HepG2 (cell line): ENCODE results near the gene TMCC2. TPM values are rescaled to one million over a fixed set of nuclear protein-coding genes. Genes with fewer than 3 reads are reported as not detected.

Experiments used
- FOXM1 ChIP-seq: sonication (generic); formaldehyde crosslinking; IDR thresholded peaks from 2 replicates; pipeline ENCODE4 v1.5.0; 2020; ENCODE audit warnings: missing genetic modification reagents
- HDAC6 ChIP-seq: fragments of 200-600 bp; sonication (generic); IDR thresholded peaks from 2 replicates; pipeline ENCODE4 v1.7.0; 2017; ENCODE audit warnings: mild to moderate bottlenecking, antibody characterized with exemption, low read length, low read depth
- MED13 ChIP-seq: sonication (generic); formaldehyde crosslinking; IDR thresholded peaks from 2 replicates; pipeline ENCODE4 v1.5.0; 2020; ENCODE audit warnings: missing genetic modification reagents
- NFE2 ChIP-seq: sonication (generic); formaldehyde crosslinking; IDR thresholded peaks from 2 replicates; pipeline ENCODE4 v1.4.0; 2020; ENCODE audit warnings: missing genetic modification reagents
- POGZ ChIP-seq: sonication (generic); formaldehyde crosslinking; IDR thresholded peaks from 2 replicates; pipeline ENCODE4 v1.4.0; 2020; ENCODE audit warnings: mild to moderate bottlenecking, missing genetic modification reagents
- POLR2AphosphoS2 ChIP-seq: IDR thresholded peaks from 2 replicates; pipeline ENCODE4 v1.6.1; 2011; ENCODE audit warnings: low read depth, low read length, improper control_type of control experiment
- RAD51 ChIP-seq: fragments of 450-650 bp; IDR thresholded peaks from 2 replicates; pipeline ENCODE4 v1.6.1; 2016; ENCODE audit warnings: borderline replicate concordance
- RARG ChIP-seq: sonication (generic); formaldehyde crosslinking; IDR thresholded peaks from 2 replicates; pipeline ENCODE4 v1.4.0; 2020; ENCODE audit warnings: low read depth, mild to moderate bottlenecking, missing genetic modification reagents
- SCMH1 ChIP-seq: sonication (generic); formaldehyde crosslinking; IDR thresholded peaks from 2 replicates; pipeline ENCODE4 v1.9.0; 2021; ENCODE audit warnings: missing genetic modification reagents, mild to moderate bottlenecking, borderline replicate concordance
- TAF15 ChIP-seq: fragments of 200-400 bp; formaldehyde crosslinking; IDR thresholded peaks from one replicate; pipeline ENCODE4 v1.6.1; 2018; ENCODE audit warnings: mild to moderate bottlenecking, low read depth, low read length; ENCODE audit not compliant: poor library complexity, severe bottlenecking
- WIZ ChIP-seq: sonication (generic); formaldehyde crosslinking; IDR thresholded peaks from 2 replicates; pipeline ENCODE4 v1.5.1; 2020; ENCODE audit warnings: mild to moderate bottlenecking, missing genetic modification reagents
- XRCC5 ChIP-seq: fragments of 200-400 bp; formaldehyde crosslinking; optimal IDR thresholded peaks from 2 replicates; pipeline ENCODE3; 2017; ENCODE audit warnings: mild to moderate bottlenecking, low read length
- ZFP82 ChIP-seq: sonication (generic); formaldehyde crosslinking; IDR thresholded peaks from 2 replicates; pipeline ENCODE4 v1.5.1; 2020; ENCODE audit warnings: mild to moderate bottlenecking, missing genetic modification reagents, borderline replicate concordance
- ZFP90 ChIP-seq: sonication (generic); formaldehyde crosslinking; IDR thresholded peaks from 2 replicates; pipeline ENCODE4 v1.8.0; 2022; ENCODE audit warnings: missing genetic modification reagents, mild to moderate bottlenecking, inconsistent platforms, borderline replicate concordance
- ZNF124 ChIP-seq: sonication (generic); formaldehyde crosslinking; IDR thresholded peaks from 2 replicates; pipeline ENCODE4 v1.4.0; 2020; ENCODE audit warnings: missing genetic modification reagents
- ZNF230 ChIP-seq: sonication (generic); formaldehyde crosslinking; IDR thresholded peaks from 2 replicates; pipeline ENCODE4 v1.4.0; 2020; ENCODE audit warnings: mild to moderate bottlenecking, missing genetic modification reagents
- ZNF556 ChIP-seq: sonication (generic); formaldehyde crosslinking; IDR thresholded peaks from 2 replicates; pipeline ENCODE4 v1.4.0; 2020; ENCODE audit warnings: mild to moderate bottlenecking, missing genetic modification reagents, borderline replicate concordance
- ZNF780A ChIP-seq: sonication (generic); formaldehyde crosslinking; IDR thresholded peaks from 2 replicates; pipeline ENCODE4 v1.8.0; 2022; ENCODE audit warnings: mild to moderate bottlenecking, missing genetic modification reagents, moderate library complexity
- ZSCAN21 ChIP-seq: sonication (generic); formaldehyde crosslinking; IDR thresholded peaks from 2 replicates; pipeline ENCODE4 v1.8.0; 2022; ENCODE audit warnings: mild to moderate bottlenecking, missing genetic modification reagents, moderate library complexity, borderline replicate concordance
- ZUFSP ChIP-seq: sonication (generic); formaldehyde crosslinking; IDR thresholded peaks from 2 replicates; pipeline ENCODE4 v1.9.0; 2021; ENCODE audit warnings: missing genetic modification reagents, mild to moderate bottlenecking, borderline replicate concordance
- polyA plus RNA-seq, 8 experiments: library from polyadenylated mRNA; depleted of rRNA in 3 of 8; stranded (reverse) in 7 of 8; unstranded in 1 of 8; fragments of >200 nt; fragmentation: Illumina TruSeq in 4 of 8; extraction: Trizol in 4 of 8; gene quantifications; 2 replicates each; pipeline versions ENCODE4 v1.2.1 to v1.2.3, GENCODE V29; 2011 to 2016; ENCODE audit warnings: low read depth in 4 of 8, missing spikeins in 1 of 8, mixed read lengths in 1 of 8; ENCODE audit not compliant: insufficient read depth in 1 of 8
- total RNA-seq, 5 experiments: library from RNA; depleted of rRNA; stranded (reverse); fragments of >200 nt; fragmentation: Illumina TruSeq; extraction: Trizol; gene quantifications; 2 replicates each; pipeline ENCODE4 v1.2.3, GENCODE V29; 2016; ENCODE audit warnings: low read depth in 1 of 5
- TF ChIP-seq, protein P1 (sequence below), 2 experiments: sonication (generic) in 1 of 2; formaldehyde crosslinking in 1 of 2; IDR thresholded peaks; 2 replicates each; pipeline versions ENCODE4 v1.4.0 to v1.6.1; 2016 to 2020; ENCODE audit warnings: borderline replicate concordance in 1 of 2, low read depth in 1 of 2, mild to moderate bottlenecking in 1 of 2, missing genetic modification reagents in 1 of 2

The TMCC2 gene
- total and polyA plus RNA-seq, 2 of the 13 experiments (the other 11 are each of a cell fraction or from before 2014, with no cell fraction given): 0.12 to 0.24 TPM

- no peak for TF ChIP-seq ZUFSP (CRISPR knock-in tag)
- no peak for TF ChIP-seq ZNF780A (CRISPR knock-in tag)
- no peak for TF ChIP-seq FOXM1 (CRISPR knock-in tag)
- no peak for TF ChIP-seq HDAC6
- no peak for TF ChIP-seq TAF15
- TF ChIP-seq NFE2 (CRISPR knock-in tag): no peak
- TF ChIP-seq ZFP90 (CRISPR knock-in tag): no peak
- TF ChIP-seq POLR2AphosphoS2: no peak
- TF ChIP-seq WIZ (CRISPR knock-in tag): no peak
- 0 out of 2 replicates have a peak, but pooled peaks have one; percentile 35 for TF ChIP-seq POGZ (CRISPR knock-in tag)
- TF ChIP-seq RAD51: no peak
- TF ChIP-seq, protein P1, sequence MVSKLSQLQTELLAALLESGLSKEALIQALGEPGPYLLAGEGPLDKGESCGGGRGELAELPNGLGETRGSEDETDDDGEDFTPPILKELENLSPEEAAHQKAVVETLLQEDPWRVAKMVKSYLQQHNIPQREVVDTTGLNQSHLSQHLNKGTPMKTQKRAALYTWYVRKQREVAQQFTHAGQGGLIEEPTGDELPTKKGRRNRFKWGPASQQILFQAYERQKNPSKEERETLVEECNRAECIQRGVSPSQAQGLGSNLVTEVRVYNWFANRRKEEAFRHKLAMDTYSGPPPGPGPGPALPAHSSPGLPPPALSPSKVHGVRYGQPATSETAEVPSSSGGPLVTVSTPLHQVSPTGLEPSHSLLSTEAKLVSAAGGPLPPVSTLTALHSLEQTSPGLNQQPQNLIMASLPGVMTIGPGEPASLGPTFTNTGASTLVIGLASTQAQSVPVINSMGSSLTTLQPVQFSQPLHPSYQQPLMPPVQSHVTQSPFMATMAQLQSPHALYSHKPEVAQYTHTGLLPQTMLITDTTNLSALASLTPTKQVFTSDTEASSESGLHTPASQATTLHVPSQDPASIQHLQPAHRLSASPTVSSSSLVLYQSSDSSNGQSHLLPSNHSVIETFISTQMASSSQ (IDR thresholded peaks at IDR 0.05; ENCODE audit: low read depth): no peak
- TF ChIP-seq, protein P1 (CRISPR knock-in tag; IDR thresholded peaks at IDR 0.05; ENCODE audit: borderline replicate concordance): peak; percentile 39; the same call in 1 of the 2 replicates
- TF ChIP-seq ZNF124: 0 out of 2 replicates have a peak, but pooled peaks have one; percentile 29
- TF ChIP-seq ZSCAN21: no peak
- TF ChIP-seq ZNF230 (CRISPR knock-in tag): peak; percentile 62; the same call in 1 of the 2 replicates
- no peak for TF ChIP-seq RARG (CRISPR knock-in tag)
- TF ChIP-seq XRCC5: peak; percentile 43
- no peak for TF ChIP-seq ZNF556 (CRISPR knock-in tag)
- TF ChIP-seq ZFP82 (CRISPR knock-in tag): no peak
- no peak for TF ChIP-seq SCMH1
- TF ChIP-seq MED13 (CRISPR knock-in tag): no peak
Observed at GRCh38 chr1:205294175-205294917, 66.6 kb downstream of the TMCC2 start (continued).
